LHCN-M2 (cell line): ENCODE results near the gene SLC24A1. TPM values are rescaled to one million over a fixed set of nuclear protein-coding genes. Genes with fewer than 3 reads are reported as not detected.
"Not testable (repeated sequence)": the region's sequence is repeated elsewhere in the genome, so short reads cannot be mapped to it uniquely, and the experiment has no call there.

ENCODE experiments used
- DNase-seq: peaks from one replicate; pipeline ENCODE4 v3.0.0-alpha.2; 2012; ENCODE audit warnings: low read depth
- polyA plus RNA-seq: library from polyadenylated mRNA; unstranded; fragments of >200 nt; gene quantifications from one replicate; pipeline ENCODE4 v1.2.1, GENCODE V29; 2012; ENCODE audit warnings: missing spikeins
- total RNA-seq: library from RNA; depleted of rRNA; stranded (reverse); fragments of >200 nt; gene quantifications from 2 replicates; pipeline ENCODE4 v1.2.3, GENCODE V29; 2014; rRNA removed

The SLC24A1 gene
- total RNA-seq: 7.1 and 9.3 TPM in 2 replicates
- polyA plus RNA-seq: 5.6 TPM

DNA sequence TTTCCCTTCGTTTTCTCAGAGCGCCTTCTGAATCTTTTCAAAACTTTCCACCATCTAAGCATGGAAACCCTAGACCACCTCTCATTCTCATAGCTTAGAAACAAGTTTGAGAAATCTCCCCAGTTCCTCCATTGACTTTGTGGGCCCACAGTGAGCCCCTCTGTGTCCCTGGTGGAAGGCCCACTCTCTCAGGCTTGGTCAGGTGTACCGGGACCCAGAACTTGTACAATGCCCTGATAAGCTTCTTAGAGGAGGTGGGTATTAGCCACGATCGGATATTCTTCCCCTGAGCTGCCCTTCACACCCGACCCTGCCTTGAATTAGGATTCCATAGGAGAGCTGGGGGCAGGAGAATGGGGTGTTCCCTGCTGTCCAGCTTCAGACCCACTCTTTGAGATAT is at the start of gene SLC24A1:
Gene SLC24A1 (plus strand): TSS at position 301 of the 400 bp plus-strand sequence. CDS start 2,143 bp downstream, outside the sequence.
- no peak for DNase-seq

DNA sequence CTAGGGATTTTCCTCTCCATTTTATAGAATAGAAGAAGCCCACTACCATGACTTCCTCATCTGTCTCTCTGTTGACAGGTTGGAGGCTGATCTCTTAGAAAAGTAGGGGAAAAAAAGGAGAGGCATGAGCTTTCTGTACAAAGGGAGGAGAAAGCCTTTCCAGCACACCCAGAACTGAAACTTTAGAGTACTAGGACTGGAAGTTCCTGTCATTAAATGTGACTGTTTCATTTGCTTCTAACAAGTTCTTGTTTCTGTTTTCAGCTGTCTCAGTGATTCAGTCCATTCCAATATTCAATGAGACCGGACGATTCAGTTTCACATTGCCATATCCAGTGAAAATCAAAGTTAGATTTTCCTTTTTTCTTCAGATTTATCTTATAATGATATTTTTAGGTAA is 49.8 kb upstream of the SLC24A1 start:
- DNase-seq: no peak

DNA sequence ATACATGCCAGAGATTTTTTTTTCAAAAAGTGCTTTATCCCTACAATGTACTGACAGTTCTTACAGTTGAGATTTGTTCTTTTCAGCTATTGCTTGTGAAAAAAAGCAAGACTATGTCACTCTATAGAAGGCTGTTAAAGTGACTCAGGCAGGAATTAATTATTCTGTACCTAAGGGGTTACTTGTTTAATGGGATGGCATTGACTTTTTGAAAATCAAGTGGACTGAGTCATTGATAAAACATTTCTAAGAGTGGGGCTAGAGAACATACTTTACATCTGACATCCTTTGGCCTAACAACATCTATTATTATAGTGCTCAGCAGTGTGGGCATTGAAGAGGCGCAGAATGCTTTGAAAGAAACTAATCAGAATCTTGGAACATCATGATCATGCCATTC is 45.1 kb upstream of the SLC24A1 start:
- DNase-seq: peak; percentile 77

DNA sequence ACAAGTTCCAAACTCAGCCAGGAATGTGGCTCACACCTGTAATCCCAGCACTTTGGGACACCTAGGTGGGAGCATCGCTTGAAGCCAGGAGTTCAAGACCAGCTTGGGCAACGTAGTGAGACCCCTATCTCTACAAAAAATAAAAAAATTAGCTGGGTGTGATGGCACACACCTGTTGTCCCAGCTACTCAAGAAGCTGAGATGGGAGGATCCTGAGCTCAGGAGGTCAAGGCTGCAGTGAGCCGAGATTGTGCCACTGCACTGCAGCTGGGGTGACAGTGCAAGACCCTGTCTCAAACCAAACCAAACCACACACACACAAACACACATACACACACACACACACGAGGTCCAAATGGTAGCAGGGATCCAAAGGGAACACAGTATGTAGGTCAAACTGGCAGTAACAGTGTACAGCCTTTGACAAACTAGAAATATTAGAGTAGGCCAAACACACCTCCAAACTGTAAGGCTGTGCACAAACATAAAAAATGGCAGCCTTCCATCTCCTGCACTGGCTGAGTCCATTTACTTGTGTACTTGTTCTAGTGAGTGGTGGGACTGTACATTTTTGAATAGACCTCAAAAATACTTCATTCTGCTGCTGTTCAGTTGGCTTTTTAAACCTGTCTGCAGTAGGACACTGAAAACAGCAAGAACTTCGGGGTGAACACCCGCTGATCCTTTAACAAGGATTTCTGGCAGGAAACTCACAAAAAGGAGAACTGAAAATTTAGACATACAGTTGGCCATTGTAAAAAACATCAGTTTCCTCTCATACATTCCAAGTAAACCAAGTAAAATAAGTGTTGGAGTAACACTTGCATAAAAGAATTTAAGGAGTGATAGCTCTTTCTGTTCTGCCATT is 44.4 kb upstream of the SLC24A1 start:
- DNase-seq: no peak

DNA sequence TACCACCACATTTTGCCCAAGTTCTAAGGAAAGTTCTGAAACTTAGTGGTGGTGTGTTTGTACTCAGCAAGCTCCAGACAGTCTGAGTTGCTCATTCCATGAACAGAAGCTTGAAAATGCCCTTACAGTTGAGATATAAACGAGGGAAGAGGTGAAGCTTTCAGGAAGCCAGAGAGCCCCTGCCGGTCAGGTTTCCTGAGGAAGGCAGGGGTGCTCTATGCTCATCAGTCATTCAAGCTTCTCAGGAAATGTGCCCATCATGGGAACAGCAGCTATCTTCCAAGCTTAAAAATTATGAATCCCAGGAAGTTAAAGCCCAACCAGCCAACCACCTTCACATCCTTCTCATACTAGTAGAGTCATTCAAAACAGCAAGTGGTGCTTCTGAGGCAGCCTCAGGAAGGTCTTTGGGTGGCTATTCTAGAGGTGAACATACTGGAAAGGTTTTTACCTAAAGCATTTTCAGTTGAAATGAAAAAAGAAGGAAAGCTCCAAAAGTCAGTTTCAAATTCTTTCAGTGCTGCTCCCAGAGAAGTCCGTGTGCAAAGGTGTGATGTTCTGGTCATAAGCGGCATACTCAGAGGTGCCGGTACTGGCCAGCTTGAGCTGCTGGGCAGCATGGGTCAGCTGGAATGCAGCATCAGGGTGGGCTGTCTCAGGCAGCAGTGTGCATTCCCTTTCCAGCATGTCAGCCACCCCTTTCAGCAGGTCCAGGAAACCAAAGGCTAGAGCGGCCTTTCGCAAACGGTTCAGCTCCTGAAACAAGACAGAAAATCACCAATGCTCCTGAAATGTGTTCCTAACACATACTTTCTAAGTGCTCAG is 42.6 kb upstream of the SLC24A1 start:
- DNase-seq: no peak

DNA sequence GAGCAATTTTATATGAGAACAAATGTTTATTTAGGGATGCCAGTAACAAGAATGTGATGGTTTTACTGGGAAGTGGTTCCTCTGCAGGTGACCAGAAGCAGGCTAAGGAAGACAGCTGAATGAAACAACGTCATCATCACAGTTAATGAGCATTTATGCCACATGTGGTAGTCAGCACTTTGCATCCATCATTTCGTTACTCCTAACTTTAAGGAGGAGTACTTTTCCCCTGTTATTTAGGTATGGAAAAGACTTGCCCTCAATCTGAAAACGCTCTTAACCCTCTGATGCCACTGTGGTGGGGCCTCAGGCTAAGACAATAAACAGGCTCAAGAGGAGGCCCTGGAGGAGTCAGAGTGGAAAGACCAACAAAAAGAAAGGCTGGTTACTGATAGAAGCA is 42.0 kb upstream of the SLC24A1 start:
- DNase-seq: peak; percentile 23

DNA sequence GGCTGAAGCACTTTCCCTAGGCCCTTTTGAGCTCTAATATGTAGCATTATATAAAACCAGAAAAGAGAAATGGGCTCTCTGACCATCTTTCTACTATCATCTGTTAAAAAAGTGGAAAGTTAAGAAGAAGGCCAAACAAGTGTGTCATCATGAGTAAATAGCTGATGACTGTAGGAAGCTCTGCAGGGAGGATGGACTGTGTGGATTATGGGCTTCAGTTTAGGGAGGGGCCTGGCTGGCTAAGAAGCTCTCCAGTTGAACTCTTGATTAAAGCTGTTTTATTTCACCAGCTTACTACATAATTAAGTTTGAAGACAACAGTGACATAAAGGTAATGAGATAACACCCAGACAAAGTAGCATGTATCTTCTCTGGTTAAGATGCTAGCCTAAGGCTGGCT is 41.5 kb upstream of the SLC24A1 start:
- peak; percentile 80 for DNase-seq

DNA sequence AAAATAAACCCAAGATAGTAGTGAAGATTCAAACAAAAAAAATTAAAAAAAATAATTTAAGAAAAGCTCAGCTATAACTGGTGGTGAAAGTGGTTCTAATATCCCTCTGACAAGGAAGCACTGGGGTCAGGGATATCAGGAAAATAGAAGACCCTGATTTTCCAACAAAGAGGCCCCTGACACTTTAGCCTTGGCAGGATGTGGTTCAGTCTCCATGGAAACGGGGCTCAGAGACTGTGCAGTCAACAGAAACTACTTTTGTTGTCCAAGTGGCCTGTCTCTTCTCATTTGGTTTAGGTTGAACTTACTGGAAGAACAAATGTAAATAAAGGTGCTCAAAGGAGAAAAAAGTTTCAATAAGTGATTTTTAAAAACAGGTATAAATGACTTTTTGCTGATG is 38.0 kb upstream of the SLC24A1 start:
- DNase-seq: peak; percentile 64

DNA sequence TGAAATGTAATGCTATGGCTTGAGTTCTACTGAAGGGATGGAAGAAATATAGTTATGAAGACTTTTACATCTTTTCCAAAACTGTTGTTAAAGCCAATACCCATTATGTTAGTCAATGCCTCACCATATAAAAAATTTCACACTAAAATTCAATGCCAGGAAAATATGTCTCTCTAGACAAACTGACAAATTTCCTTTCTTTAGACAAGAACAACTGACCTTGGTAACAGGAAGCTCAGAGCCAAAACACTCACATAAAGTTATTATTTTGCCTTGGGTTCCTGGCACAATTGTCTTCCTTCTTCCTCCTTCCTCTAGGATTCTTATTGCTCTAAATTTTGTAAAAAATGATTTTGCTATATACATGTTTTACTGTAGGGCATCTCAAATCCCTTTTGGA is 37.5 kb upstream of the SLC24A1 start:
- DNase-seq: no peak

DNA sequence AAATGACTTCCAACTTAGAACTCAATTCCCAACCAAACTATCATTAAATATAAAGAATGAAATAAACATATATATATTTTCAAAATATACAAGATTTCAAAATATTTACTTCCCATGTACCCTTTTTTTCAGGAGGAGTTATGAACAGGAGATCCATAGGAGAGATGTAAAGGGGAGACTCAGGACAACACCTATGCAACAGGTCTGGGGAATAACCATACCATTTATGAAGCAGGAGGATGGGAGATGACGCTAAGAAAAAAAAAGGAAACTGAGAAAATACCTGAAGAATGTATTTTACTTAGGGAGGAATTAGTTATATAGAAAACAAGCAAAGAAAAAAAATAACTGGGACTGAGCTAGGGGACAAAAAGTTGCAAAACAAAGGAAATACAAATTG is 34.6 kb upstream of the SLC24A1 start:
- no peak for DNase-seq

DNA sequence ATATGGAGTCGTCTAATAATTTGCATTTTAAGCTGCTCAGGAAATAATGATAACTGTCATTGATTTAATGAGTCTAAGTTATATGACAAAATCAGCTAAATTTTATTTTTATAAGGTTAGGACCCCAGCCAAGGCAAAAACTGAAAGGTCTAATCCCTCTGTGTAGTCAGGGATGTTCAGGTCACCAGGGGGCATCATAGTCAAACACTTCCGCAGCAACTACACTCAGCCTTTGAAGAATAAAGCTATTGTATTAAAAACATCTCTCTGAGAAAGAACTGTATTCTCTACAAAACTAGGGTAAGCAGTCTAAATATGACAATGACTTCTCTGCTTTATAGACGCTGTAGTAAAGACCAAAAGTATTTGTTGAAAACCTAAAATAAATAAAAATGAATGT is 25.8 kb upstream of the SLC24A1 start:
- DNase-seq: no peak

DNA sequence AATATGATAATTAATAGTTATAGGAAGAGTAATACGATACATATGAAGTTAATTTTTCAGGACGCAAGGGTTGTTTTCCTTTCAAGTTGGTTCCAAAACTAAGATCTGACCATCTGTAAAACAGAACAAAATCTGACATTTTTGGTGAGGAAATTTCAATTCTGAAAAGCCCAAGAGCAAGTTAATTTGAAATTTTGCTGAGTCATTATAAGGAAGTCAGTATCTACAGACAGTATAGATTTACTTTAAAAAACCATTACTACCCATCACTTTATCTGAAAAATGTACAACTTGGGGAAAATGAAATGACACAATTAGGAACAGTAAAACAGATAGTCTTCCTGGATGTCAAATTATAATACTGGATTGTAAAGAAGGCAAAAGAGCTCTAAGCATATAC is 23.3 kb upstream of the SLC24A1 start:
- DNase-seq: no peak

DNA sequence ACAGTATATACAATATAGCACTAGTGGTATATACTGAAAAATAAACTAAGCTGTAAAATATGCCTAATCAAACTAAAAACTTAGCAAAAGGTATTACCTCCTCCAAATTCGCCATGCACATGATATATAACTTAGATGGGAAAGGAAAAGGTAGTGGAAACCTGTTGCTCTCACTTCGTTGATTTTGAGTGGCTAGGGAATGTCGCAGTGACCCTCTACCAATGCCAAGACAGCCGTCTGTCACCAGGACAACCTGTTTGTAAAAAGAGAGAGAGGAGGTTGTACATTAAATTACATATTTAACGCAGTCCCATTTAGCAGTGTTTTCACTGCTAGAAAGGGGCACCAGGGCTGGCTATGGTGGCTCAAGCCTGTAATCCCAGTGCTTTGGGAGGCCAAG is 22.1 kb upstream of the SLC24A1 start:
- no peak for DNase-seq

DNA sequence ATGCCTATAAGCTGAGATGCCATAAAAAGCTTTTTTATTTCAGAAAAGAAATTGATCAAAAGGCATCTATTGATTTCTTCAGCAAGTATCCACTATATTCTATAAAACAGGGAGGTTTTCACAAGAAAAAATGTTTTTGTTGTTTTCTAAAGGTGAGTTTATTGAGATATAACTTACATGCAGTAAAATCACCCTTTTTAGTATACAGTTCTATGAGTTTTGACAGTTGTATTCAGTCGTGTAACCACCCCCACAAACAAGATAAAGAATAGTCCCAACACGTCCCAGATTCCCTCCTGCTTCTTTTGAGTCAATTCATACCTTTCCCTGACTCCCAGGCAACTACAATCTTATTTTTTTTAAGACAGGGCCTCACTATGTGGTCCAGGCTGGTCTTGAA is 18.6 kb upstream of the SLC24A1 start:
- DNase-seq: no peak

DNA sequence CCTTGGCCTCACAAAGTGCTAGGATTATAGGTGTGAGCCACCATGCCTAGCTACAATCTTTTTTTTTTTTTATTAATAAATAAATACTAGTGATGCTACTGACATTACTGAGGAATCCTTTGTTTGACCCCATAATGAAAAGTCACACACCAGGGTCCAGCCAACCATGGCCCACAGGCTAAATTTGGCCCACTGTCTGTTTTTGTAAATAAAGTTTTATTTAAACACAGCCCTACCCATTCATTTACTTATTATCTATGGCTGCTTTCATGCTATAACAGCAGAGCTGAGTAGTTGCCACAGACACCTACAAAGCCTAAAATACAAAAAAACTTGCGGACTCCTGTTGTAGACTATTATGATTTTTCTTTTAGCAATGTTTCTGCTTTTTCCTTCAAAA is 18.2 kb upstream of the SLC24A1 start:
- DNase-seq: no peak

DNA sequence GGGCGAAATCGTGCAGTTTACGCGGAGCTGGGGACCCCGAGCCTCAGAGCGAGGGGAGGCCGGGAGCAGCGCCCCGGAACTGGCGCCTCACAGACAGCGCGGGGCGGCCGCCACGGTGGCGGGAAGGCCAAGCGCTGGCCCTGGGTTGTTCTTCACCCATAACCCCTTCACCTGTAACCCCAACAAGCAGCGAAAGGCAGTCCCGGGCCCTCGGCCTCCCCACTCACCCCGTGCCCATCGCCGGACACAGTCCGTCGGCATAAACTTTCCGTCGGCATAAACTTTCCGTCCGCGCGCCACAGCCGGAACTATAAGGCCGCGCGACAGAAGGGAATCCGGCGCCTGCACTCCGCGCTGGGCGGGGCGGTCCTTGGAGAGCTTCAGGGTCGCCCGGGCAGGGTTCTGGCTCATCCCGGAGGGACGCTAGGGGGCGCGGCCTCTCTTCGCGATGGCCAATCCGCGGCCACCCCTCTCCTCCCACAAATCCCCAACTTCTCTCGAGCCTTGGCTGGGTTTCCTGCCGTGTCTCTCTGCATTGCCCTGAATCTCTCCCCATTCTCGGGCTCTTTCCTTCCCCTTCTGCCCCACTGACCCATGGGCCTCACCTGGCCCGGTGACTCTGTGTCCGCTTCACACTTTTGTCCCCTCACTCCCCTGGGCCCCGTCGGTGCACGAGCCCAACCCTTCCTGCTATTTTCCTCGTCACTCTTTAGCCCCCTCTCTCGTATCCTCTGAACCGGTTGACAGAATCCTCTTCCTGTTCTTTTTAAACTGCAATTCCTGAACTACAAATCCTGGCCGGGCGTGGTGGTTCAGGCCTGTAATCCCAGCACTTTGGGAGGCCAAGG is 10.6 kb upstream of the SLC24A1 start, which contains the start of gene INTS14:
Gene INTS14 (minus strand): TSS at position 261 of the 848 bp plus-strand sequence. CDS start 3,751 bp downstream, outside the sequence.
- peak; percentile 95 for DNase-seq

DNA sequence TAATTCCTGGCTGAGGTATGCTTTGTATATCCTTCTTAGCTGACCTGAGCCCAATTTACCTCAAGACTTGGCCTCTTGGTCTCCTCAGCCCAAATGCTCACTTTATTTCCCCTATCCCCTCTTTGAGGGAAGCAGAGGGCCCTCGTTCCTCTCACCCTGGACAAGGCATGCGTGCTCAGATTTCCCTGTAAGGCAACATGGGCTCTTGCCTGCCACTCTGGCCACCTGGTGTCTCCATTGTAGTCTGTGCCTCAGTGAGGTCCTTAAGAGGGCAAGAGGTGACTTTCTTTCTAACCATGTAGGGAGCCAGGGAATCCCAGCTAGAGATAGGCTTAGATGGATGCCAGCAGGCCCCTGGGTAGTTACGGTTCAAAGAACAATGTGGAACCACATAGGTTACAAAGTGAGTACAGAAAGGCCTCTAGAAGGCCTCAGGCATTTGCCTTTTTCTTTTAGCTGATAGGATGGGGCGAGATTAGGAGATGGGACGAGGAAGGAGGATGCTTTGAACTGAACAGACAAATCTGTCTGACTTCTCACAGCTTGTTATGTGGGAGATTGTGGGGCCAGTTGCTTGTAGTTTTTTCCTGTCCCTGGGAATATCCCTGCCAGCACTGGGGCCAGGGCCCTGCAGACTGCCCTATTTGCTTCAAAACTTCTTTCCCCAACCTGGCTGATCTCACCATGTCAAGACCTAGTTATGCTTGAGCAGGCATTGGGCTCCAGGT is 9.7 kb upstream of the SLC24A1 start:
- peak; percentile 21 for DNase-seq

DNA sequence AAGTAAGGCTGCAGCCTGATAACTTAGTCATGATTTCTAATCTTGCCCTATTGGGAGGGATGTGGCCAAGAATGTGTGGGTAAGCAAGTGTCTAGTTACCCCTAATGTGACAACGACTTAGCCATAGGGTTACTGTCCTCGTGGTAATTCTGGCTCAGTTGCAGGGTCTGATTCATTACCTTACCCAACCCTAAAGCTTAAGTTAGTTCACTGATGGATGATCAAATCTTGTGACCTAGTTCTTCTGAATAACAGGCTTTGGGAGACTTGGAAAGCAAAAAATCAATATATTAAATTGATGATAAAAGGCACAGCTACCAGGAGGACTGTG is 9.2 kb upstream of the SLC24A1 start:
- peak; percentile 29 for DNase-seq

DNA sequence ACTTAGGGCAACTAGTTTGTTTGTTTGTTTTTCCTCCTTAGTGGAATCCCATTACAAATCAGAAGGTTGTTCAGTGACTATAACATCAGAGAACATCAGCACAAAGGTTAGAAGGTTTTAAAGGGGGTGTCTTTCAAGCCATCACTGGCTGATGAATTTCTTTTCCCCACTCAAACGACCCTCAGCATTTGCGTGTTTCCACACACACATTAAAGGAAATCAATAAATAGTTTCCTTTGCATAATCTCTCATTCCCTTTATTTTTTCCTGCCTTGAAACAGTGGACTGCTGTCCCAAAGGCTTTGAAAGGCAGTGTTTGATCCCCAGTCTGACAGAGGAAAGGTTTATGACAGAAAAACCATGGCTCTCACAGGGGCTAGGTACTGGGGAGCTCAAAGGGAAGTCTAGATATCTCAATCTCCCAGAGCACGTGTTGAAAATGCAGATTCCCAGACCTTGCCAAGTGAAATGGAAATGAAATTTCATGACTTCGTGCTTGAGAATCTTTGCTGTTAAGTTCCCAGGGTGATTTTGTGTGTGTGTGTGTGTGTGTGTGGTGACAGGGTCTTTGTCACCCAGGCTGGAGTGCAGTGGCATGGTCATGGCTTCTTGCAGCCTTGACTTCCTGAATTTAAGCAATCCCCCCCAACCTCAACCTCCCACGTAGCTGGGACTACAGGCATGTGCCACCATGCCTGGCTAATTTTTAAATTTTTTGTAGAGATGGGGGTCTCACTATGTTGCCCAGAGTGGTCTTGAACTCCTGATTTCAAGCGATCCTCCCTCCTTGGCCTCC is 8.6 kb upstream of the SLC24A1 start:
- DNase-seq: no peak

DNA sequence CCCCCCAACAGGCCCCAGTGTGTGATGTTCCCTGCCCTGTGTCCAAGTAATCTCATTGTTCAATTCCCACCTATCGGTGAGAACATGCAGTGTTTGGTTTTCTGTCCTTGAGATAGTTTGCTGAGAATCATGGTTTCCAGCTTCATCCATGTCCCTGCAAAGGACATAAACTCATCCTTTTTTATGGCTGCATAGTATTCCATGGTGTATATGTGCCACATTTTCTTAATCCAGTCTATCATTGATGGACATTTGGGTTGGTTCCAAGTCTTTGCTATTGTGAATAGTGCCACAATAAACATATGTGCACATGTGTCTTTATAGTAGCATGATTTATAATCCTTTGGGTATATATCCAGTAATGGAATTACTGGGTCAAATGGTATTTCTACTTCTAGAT is 5.9 kb upstream of the SLC24A1 start:
- DNase-seq: not testable (repeated sequence)
